MCF 10A (cell line): ENCODE measurements around the gene TOLLIP. TPM values are rescaled to one million over a fixed set of nuclear protein-coding genes. Genes with fewer than 3 reads are reported as not detected.

Source experiments
- BruUV-seq: library from RNA; stranded (reverse); fragments of 400-500 nt; replicated peaks from 2 replicates; lab custom pipeline; 2021; lab: Mats Ljungman, UMichigan
- CTCF ChIA-PET: fragments of 300-600 bp; sonication (Branson Sonifier 250); formaldehyde crosslinking; extraction: SDS; loops from one replicate; lab custom pipeline; 2021; ENCODE audit warnings: antibody characterized with exemption, inconsistent platforms; lab: Yijun Ruan, JAX
- POLR2A ChIA-PET: fragments of 300-600, 350-650 bp; sonication (Branson Sonifier 250); formaldehyde crosslinking; extraction: SDS; loops from one replicate; lab custom pipeline; 2020; ENCODE audit warnings: antibody characterized with exemption, inconsistent platforms; lab: Yijun Ruan, JAX
- DNase-seq: peaks from one replicate; pipeline ENCODE4 v3.0.0-alpha.2; 2018; ENCODE audit not compliant: unreplicated experiment
- H3K27ac Mint-ChIP-seq: one replicate; pipeline ENCODE4 v1.8.0; 2022; ENCODE audit warnings: mild to moderate bottlenecking, low read depth, mixed read lengths; ENCODE audit not compliant: unreplicated experiment
- H3K27me3 Mint-ChIP-seq: one replicate; pipeline ENCODE4 v1.8.0; 2022; ENCODE audit warnings: mixed read lengths; ENCODE audit not compliant: insufficient read depth, unreplicated experiment
- H3K36me3 Mint-ChIP-seq: one replicate; pipeline ENCODE4 v1.8.0; 2022; ENCODE audit warnings: mild to moderate bottlenecking, moderate library complexity, mixed read lengths; ENCODE audit not compliant: insufficient read depth, unreplicated experiment
- H3K4me1 Mint-ChIP-seq: one replicate; pipeline ENCODE4 v1.8.0; 2022; ENCODE audit warnings: mixed read lengths; ENCODE audit not compliant: insufficient read depth, unreplicated experiment
- H3K4me3 Mint-ChIP-seq: one replicate; pipeline ENCODE4 v1.8.0; 2022; ENCODE audit warnings: mild to moderate bottlenecking, moderate library complexity, mixed read lengths; ENCODE audit not compliant: unreplicated experiment
- H3K9me3 Mint-ChIP-seq: one replicate; pipeline ENCODE4 v1.8.0; 2022; ENCODE audit warnings: mixed read lengths; ENCODE audit not compliant: unreplicated experiment
- intact Hi-C: fragments of 100-400 bp; cut with micrococcal nuclease; formaldehyde crosslinking; loops from 2 replicates; pipeline ENCODE4 v1.14.1; 2022
- total RNA-seq: library from RNA; stranded (reverse); gene quantifications from 2 replicates; pipeline ENCODE4 v1.2.3, GENCODE V29; 2022
- TF ChIP-seq, protein P1 (sequence below): fragments of 200-600 bp; IDR thresholded peaks from one replicate; pipeline ENCODE4 v1.8.0; 2022; ENCODE audit warnings: antibody characterized with exemption, mild to moderate bottlenecking; ENCODE audit not compliant: unreplicated experiment

Gene TOLLIP
- total RNA-seq, 1 experiment from 2014 or later: 58.8 TPM

- no TSS peak for BruUV-seq
- Mint-ChIP-seq H3K4me3 (peak overlapping the region; percentile 74), H3K27ac (peak overlapping the region; percentile 87), H3K36me3 (peaks cover 6% of the 10 kb centered on the region), H3K27me3 (no peaks in the 10 kb centered on the region), H3K9me3 (no peaks in the 10 kb centered on the region), H3K4me1 (peaks cover 8% of the 10 kb centered on the region)
- TF ChIP-seq, protein P1, sequence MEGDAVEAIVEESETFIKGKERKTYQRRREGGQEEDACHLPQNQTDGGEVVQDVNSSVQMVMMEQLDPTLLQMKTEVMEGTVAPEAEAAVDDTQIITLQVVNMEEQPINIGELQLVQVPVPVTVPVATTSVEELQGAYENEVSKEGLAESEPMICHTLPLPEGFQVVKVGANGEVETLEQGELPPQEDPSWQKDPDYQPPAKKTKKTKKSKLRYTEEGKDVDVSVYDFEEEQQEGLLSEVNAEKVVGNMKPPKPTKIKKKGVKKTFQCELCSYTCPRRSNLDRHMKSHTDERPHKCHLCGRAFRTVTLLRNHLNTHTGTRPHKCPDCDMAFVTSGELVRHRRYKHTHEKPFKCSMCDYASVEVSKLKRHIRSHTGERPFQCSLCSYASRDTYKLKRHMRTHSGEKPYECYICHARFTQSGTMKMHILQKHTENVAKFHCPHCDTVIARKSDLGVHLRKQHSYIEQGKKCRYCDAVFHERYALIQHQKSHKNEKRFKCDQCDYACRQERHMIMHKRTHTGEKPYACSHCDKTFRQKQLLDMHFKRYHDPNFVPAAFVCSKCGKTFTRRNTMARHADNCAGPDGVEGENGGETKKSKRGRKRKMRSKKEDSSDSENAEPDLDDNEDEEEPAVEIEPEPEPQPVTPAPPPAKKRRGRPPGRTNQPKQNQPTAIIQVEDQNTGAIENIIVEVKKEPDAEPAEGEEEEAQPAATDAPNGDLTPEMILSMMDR: no peak
- intact Hi-C loops: no loop called here
- ChIA-PET POLR2A (interaction anchor here (0.7 to 4.3 kb wide), 6 partner anchors 9 to 222 kb away, joined by 3 to 25 read pairs (median 5); no protein-coding TSS in a partner anchor), CTCF (interaction anchor here (0.6 kb wide), 1 partner anchor 23 kb away, joined by 4 read pairs; no protein-coding TSS in a partner anchor)
- DNase-seq: no peak
Measured at GRCh38 chr11:1310772-1311468, 1.5 kb upstream of the TOLLIP start.

- Mint-ChIP-seq H3K9me3 (no peaks in the 10 kb centered on the region), H3K36me3 (peaks cover 6% of the 10 kb centered on the region), H3K27me3 (no peaks in the 10 kb centered on the region), H3K27ac (peak overlapping the region; percentile 87), H3K4me1 (peaks cover 8% of the 10 kb centered on the region), H3K4me3 (peak overlapping the region; percentile 74)
- POLR2A ChIA-PET: interaction anchor here (0.8 to 4.3 kb wide), 11 partner anchors 10 to 466 kb away, joined by 3 to 25 read pairs (median 10); partner anchors contain the start of gene TSPAN4
- intact Hi-C loops: no loop called here
- TF ChIP-seq, protein P1: no peak
- CTCF ChIA-PET: interaction anchor here (0.6 kb wide), 1 partner anchor 24 kb away, joined by 4 read pairs; no protein-coding TSS in a partner anchor
- no peak for DNase-seq
- BruUV-seq: no TSS peak
Measured at GRCh38 chr11:1310318-1310687, 871 bp upstream of the TOLLIP start.

- H3K27ac Mint-ChIP-seq: peak overlapping the region; percentile 46
- ChIA-PET POLR2A (interaction anchor here (0.7 to 4.3 kb wide), 16 partner anchors 9 to 687 kb away, joined by 3 to 25 read pairs (median 6); partner anchors contain the start of genes BRSK2 and TSPAN4), CTCF (interaction anchor here (0.6 to 1.2 kb wide), 6 partner anchors 10 to 468 kb away, joined by 3 to 4 read pairs (median 3); no protein-coding TSS in a partner anchor)
- H3K36me3 Mint-ChIP-seq: peaks cover 6% of the 10 kb centered on the region
- BruUV-seq: no TSS peak
- peak overlapping the region; percentile 74 for H3K4me3 Mint-ChIP-seq
- TF ChIP-seq, protein P1: no peak
- peak; percentile 16 for DNase-seq
- H3K4me1 Mint-ChIP-seq: peaks cover 8% of the 10 kb centered on the region
- intact Hi-C loops: loop anchor here (1.0 to 10.0 kb wide), 4 partner anchors 47 to 226 kb away; partner anchors contain the start of gene BRSK2
- H3K9me3 Mint-ChIP-seq: no peaks in the 10 kb centered on the region
- no peaks in the 10 kb centered on the region for H3K27me3 Mint-ChIP-seq
Measured at GRCh38 chr11:1308743-1309497, 512 bp downstream of the TOLLIP start.
